A549 (cell line): ENCODE data around the gene TUBGCP5. TPM values are rescaled to one million over a fixed set of nuclear protein-coding genes. Genes with fewer than 3 reads are reported as not detected.

ENCODE experiments used
- ATAC-seq, 2 experiments: fragments of 200-7000 bp in 1 of 2; fragments of >200 bp in 1 of 2; cut with Nextera tagmentation in 1 of 2; cut with Tn5 transposase in 1 of 2; 3 replicates each; pipeline versions ENCODE4 v1.8.0 to v1.9.1; 2018 to 2020; ENCODE audit warnings: mild to moderate bottlenecking in 1 of 2, moderate library complexity in 1 of 2
- CTCF ChIA-PET: fragments of 300-600 bp; sonication (Branson Sonifier 250); formaldehyde crosslinking; extraction: SDS; loops from one replicate; lab custom pipeline; 2021; ENCODE audit warnings: antibody characterized with exemption, inconsistent platforms; lab: Yijun Ruan, JAX
- POLR2A ChIA-PET: fragments of 350-600 bp; formaldehyde crosslinking; extraction: SDS; loops from one replicate; lab custom pipeline; 2021; ENCODE audit warnings: antibody characterized with exemption, inconsistent platforms; lab: Yijun Ruan, JAX
- DNase-seq, 2 experiments: peaks; one replicate each; pipeline versions ENCODE4 v3.0.0 to v3.0.0-alpha.2; 2011 to 2016; ENCODE audit warnings: low read depth in 1 of 2, low spot score in 1 of 2
- FAIRE-seq: peaks from 2 replicates; lab custom pipeline; 2011; peaks lifted over from hg19 to GRCh38; lab: Jason Lieb, UNC
- H3K27ac ChIP-seq, 2 experiments: fragments of >200 bp; sonication (Bioruptor Twin); formaldehyde crosslinking; 3 replicates each; pipeline ENCODE4 v1.5.1; 2016 to 2017
- H3K4me1 ChIP-seq: fragments of >200 bp; sonication (Bioruptor Twin); formaldehyde crosslinking; 3 replicates; pipeline ENCODE4 v1.6.1; 2016
- H3K4me2 ChIP-seq: fragments of >200 bp; sonication (Bioruptor Twin); formaldehyde crosslinking; 3 replicates; pipeline ENCODE4 v1.6.1; 2016
- H3K4me3 ChIP-seq: fragments of >200 bp; sonication (Bioruptor Twin); formaldehyde crosslinking; 3 replicates; pipeline ENCODE4 v1.5.1; 2016
- H3K9me3 ChIP-seq: fragments of >200 bp; sonication (Bioruptor Twin); formaldehyde crosslinking; 3 replicates; pipeline ENCODE4 v1.6.1; 2016
- CBX8 ChIP-seq: fragments of 200-600 bp; sonication (generic); IDR thresholded peaks from 2 replicates; pipeline ENCODE4 v1.6.1; 2016
- CEBPB ChIP-seq, 2 experiments: fragments of >200 bp in 1 of 2; sonication (Bioruptor Twin) in 1 of 2; formaldehyde crosslinking in 1 of 2; IDR thresholded peaks; 2 replicates each; pipeline ENCODE4 v1.6.1; 2012 to 2016
- CHD2 ChIP-seq: fragments of 150-350 bp; IDR thresholded peaks from 2 replicates; pipeline ENCODE4 v1.6.1; 2014; ENCODE audit warnings: low read length; ENCODE audit not compliant: partially characterized antibody
- CHD4 ChIP-seq: fragments of 200-600 bp; sonication (generic); IDR thresholded peaks from 2 replicates; pipeline ENCODE4 v1.6.1; 2016; ENCODE audit warnings: antibody characterized with exemption, mild to moderate bottlenecking, borderline replicate concordance
- EHMT2 ChIP-seq: fragments of 200-600 bp; sonication (generic); IDR thresholded peaks from 2 replicates; pipeline ENCODE4 v1.6.1; 2016; ENCODE audit warnings: antibody characterized with exemption, low read depth, mild to moderate bottlenecking, moderate library complexity
- ESRRA ChIP-seq: fragments of 150-350 bp; IDR thresholded peaks from 2 replicates; pipeline ENCODE4 v1.6.1; 2014; ENCODE audit warnings: mild to moderate bottlenecking, low read length, borderline replicate concordance
- FOSB ChIP-seq: fragments of 250-450 bp; sonication (Bioruptor Pico); IDR thresholded peaks from 2 replicates; pipeline ENCODE4 v1.5.0; 2020; ENCODE audit warnings: mild to moderate bottlenecking, moderate library complexity
- FOSL2 ChIP-seq, 2 experiments: fragments of 450-650 bp in 1 of 2; fragments of >200 bp in 1 of 2; sonication (Bioruptor Twin) in 1 of 2; formaldehyde crosslinking; IDR thresholded peaks; 2 replicates each; pipeline versions ENCODE4 v1.5.0 to v1.6.1; 2016 to 2020; ENCODE audit warnings: mild to moderate bottlenecking in 1 of 2, moderate library complexity in 1 of 2
- FOXS1 ChIP-seq: fragments of 250-450 bp; sonication (Bioruptor Pico); IDR thresholded peaks from 2 replicates; pipeline ENCODE4 v1.5.0; 2020; ENCODE audit warnings: mild to moderate bottlenecking, moderate library complexity
- HOXA7 ChIP-seq: fragments of 250-450 bp; sonication (Bioruptor Pico); IDR thresholded peaks from 2 replicates; pipeline ENCODE4 v1.5.0; 2020; ENCODE audit warnings: mild to moderate bottlenecking, moderate library complexity
- HOXB13 ChIP-seq: fragments of 250-450 bp; sonication (Bioruptor Pico); IDR thresholded peaks from 2 replicates; pipeline ENCODE4 v1.5.0; 2020; ENCODE audit warnings: low read depth, mild to moderate bottlenecking, moderate library complexity
- HOXB5 ChIP-seq: fragments of 250-450 bp; sonication (Bioruptor Pico); IDR thresholded peaks from 2 replicates; pipeline ENCODE4 v1.5.0; 2020; ENCODE audit warnings: mild to moderate bottlenecking, moderate library complexity
- JUN ChIP-seq, 2 experiments: fragments of >200 bp; sonication (Bioruptor Twin); formaldehyde crosslinking; IDR thresholded peaks; 2 replicates in 1 of 2; 3 replicates in 1 of 2; pipeline ENCODE4 v1.6.1; 2016 to 2017
- MAZ ChIP-seq: fragments of 150-350 bp; IDR thresholded peaks from 2 replicates; pipeline ENCODE4 v1.6.1; 2014; ENCODE audit warnings: antibody characterized with exemption, low read depth, low read length, borderline replicate concordance
- PHF8 ChIP-seq: fragments of 200-600 bp; sonication (generic); IDR thresholded peaks from 2 replicates; pipeline ENCODE4 v1.6.1; 2016; ENCODE audit warnings: low read depth, mild to moderate bottlenecking, antibody characterized with exemption, moderate library complexity, borderline replicate concordance
- RAD21 ChIP-seq, 2 experiments: fragments of >200 bp in 1 of 2; sonication (Bioruptor Twin) in 1 of 2; formaldehyde crosslinking in 1 of 2; IDR thresholded peaks in 1 of 2; conservative IDR thresholded peaks in 1 of 2; 2 replicates in 1 of 2; 3 replicates in 1 of 2; pipeline ENCODE4 v1.6.1; 2012 to 2018; ENCODE audit warnings: inconsistent platforms in 1 of 2
- RCOR1 ChIP-seq: fragments of 150-350 bp; IDR thresholded peaks from 2 replicates; pipeline ENCODE4 v1.6.1; 2014; ENCODE audit warnings: antibody characterized with exemption, low read length, low read depth
- SREBF2 ChIP-seq: fragments of 450-650 bp; IDR thresholded peaks from 2 replicates; pipeline ENCODE4 v1.6.1; 2014; ENCODE audit warnings: mild to moderate bottlenecking, moderate library complexity
- TFCP2L1 ChIP-seq: fragments of 250-450 bp; sonication (Bioruptor Pico); IDR thresholded peaks from 2 replicates; pipeline ENCODE4 v1.5.0; 2021; ENCODE audit warnings: mild to moderate bottlenecking
- ZNF302 ChIP-seq: fragments of 250-450 bp; sonication (Bioruptor Pico); IDR thresholded peaks from 2 replicates; pipeline ENCODE4 v1.9.0; 2021; ENCODE audit warnings: inconsistent platforms, mild to moderate bottlenecking, moderate library complexity
- WGBS: methylation state at CpG from one replicate; pipeline ENCODE4 v1.1.6; 2017; ENCODE audit errors: missing lambda C conversion rate; 5-methylcytosine and 5-hydroxymethylcytosine counted together
- polyA plus RNA-seq, 4 experiments: library from polyadenylated mRNA; depleted of rRNA in 3 of 4; stranded (reverse); fragments of >200 nt; fragmentation: RNase III in 1 of 4; extraction: RNeasy Plus Mini Kit Qiagen cat#74134 plus additional on column Dnase treatment in 1 of 4; gene quantifications; 2 replicates in 3 of 4; 3 replicates in 1 of 4; pipeline ENCODE4 v1.2.3, GENCODE V29; 2011 to 2017
- TF ChIP-seq, protein P1 (sequence below): IDR thresholded peaks from 2 replicates; pipeline ENCODE4 v1.6.1; 2012; ENCODE audit warnings: low read depth, borderline replicate concordance
- TF ChIP-seq, protein P2 (sequence below): fragments of 200-600 bp; sonication (generic); IDR thresholded peaks from 2 replicates; pipeline ENCODE4 v1.6.1; 2016; ENCODE audit warnings: antibody characterized with exemption, mild to moderate bottlenecking, moderate library complexity
- TF ChIP-seq, protein P3 (sequence below): fragments of 150-350 bp; IDR thresholded peaks from 2 replicates; pipeline ENCODE4 v1.6.1; 2014; ENCODE audit warnings: low read depth, mild to moderate bottlenecking, low read length
- TF ChIP-seq, protein P4 (sequence below): fragments of >200 bp; sonication (Bioruptor Twin); formaldehyde crosslinking; IDR thresholded peaks from 3 replicates; pipeline ENCODE4 v1.5.1; 2016
- TF ChIP-seq, protein P5 (sequence below): fragments of >200 bp; sonication (Bioruptor Twin); formaldehyde crosslinking; IDR thresholded peaks from 2 replicates; pipeline ENCODE4 v1.6.1; 2016

The TUBGCP5 gene
- polyA plus RNA-seq, 2 of the 4 experiments (the other 2 are of a cell fraction): 26.3 to 41.0 TPM

DNA sequence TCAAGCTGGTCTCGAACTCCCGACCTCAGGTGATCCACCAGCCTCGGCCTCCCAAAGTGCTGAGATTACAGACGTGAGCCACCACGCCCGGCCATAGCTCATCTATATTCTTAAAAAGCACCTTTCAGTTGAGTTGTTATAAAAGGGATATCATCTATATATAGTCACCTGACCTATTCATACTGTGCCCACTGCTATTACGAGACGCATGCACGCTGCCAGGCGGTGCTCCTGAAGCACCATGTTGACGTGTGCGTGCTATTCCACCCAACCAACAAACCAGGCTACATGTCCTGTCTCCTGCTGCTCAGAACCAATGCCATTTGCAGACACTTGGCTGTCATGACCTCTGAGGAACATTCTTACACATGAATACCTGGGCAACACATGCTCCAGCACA, 76.8 kb downstream of the TUBGCP5 start:
- POLR2A ChIA-PET: interaction anchor here (0.6 kb wide), 1 partner anchor 37 kb away, joined by 3 read pairs; no protein-coding TSS in a partner anchor
- CTCF ChIA-PET: no interaction called here
- no peak for ATAC-seq
- no peak for TF ChIP-seq FOXS1 (CRISPR knock-in tag)
- TF ChIP-seq, protein P1, sequence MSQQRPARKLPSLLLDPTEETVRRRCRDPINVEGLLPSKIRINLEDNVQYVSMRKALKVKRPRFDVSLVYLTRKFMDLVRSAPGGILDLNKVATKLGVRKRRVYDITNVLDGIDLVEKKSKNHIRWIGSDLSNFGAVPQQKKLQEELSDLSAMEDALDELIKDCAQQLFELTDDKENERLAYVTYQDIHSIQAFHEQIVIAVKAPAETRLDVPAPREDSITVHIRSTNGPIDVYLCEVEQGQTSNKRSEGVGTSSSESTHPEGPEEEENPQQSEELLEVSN: no peak
- TF ChIP-seq, protein P2, sequence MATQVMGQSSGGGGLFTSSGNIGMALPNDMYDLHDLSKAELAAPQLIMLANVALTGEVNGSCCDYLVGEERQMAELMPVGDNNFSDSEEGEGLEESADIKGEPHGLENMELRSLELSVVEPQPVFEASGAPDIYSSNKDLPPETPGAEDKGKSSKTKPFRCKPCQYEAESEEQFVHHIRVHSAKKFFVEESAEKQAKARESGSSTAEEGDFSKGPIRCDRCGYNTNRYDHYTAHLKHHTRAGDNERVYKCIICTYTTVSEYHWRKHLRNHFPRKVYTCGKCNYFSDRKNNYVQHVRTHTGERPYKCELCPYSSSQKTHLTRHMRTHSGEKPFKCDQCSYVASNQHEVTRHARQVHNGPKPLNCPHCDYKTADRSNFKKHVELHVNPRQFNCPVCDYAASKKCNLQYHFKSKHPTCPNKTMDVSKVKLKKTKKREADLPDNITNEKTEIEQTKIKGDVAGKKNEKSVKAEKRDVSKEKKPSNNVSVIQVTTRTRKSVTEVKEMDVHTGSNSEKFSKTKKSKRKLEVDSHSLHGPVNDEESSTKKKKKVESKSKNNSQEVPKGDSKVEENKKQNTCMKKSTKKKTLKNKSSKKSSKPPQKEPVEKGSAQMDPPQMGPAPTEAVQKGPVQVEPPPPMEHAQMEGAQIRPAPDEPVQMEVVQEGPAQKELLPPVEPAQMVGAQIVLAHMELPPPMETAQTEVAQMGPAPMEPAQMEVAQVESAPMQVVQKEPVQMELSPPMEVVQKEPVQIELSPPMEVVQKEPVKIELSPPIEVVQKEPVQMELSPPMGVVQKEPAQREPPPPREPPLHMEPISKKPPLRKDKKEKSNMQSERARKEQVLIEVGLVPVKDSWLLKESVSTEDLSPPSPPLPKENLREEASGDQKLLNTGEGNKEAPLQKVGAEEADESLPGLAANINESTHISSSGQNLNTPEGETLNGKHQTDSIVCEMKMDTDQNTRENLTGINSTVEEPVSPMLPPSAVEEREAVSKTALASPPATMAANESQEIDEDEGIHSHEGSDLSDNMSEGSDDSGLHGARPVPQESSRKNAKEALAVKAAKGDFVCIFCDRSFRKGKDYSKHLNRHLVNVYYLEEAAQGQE: no peak
- no peak for TF ChIP-seq ZNF302 (CRISPR knock-in tag)
- no peak for TF ChIP-seq SREBF2
- TF ChIP-seq RAD21 (conservative IDR thresholded peaks at IDR 0.05 in 1 of 2, IDR thresholded peaks at IDR 0.05 in 1 of 2): no peak
- TF ChIP-seq CBX8: no peak
- TF ChIP-seq TFCP2L1 (CRISPR knock-in tag): no peak
- TF ChIP-seq CHD4: no peak
- no peak for TF ChIP-seq MAZ
- no peak for TF ChIP-seq CEBPB (IDR thresholded peaks at IDR 0.05)
- TF ChIP-seq, protein P3, sequence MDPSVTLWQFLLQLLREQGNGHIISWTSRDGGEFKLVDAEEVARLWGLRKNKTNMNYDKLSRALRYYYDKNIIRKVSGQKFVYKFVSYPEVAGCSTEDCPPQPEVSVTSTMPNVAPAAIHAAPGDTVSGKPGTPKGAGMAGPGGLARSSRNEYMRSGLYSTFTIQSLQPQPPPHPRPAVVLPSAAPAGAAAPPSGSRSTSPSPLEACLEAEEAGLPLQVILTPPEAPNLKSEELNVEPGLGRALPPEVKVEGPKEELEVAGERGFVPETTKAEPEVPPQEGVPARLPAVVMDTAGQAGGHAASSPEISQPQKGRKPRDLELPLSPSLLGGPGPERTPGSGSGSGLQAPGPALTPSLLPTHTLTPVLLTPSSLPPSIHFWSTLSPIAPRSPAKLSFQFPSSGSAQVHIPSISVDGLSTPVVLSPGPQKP: no peak
- TF ChIP-seq CHD2: no peak
- no peak for TF ChIP-seq HOXA7
- TF ChIP-seq JUN (IDR thresholded peaks at IDR 0.05): no peak
- TF ChIP-seq, all 56 proteins: peak for 0
- no peak overlapping the region for H3K4me3 ChIP-seq
- peaks cover 11% of the 10 kb centered on the region for H3K4me1 ChIP-seq
- no peak for FAIRE-seq
- H3K9me3 ChIP-seq: no peaks in the 10 kb centered on the region
- no peak overlapping the region for H3K27ac ChIP-seq
- WGBS: 97% methylated on average over 12 of the region's 12 CpGs
- DNase-seq: no peak
- no peak overlapping the region for H3K4me2 ChIP-seq

DNA sequence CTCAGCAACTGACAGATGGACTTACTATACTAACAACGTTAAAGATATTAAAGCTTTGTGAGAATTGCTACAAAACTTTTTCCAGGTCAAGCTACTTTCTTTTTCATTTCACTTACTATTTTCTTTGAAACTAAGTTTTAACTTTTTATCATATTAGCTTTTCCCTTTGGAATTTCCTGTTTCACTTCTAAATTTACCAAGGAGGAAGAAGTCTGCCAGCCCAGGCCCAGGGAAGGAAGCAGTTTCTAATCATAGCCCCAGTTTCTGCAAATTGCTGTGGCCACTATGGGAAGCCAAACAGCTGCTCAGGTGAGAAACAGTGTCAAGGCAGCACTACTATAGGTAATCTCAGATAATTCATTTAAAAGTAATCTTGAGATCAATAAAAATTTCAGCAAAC, 77.6 kb downstream of the TUBGCP5 start:
- no peaks in the 10 kb centered on the region for H3K9me3 ChIP-seq
- POLR2A ChIA-PET: no interaction called here
- H3K27ac ChIP-seq: no peak overlapping the region
- H3K4me3 ChIP-seq: no peak overlapping the region
- ATAC-seq (no peak), DNase-seq (no peak)
- peaks cover 9% of the 10 kb centered on the region; the same call in 2 of the 3 replicates for H3K4me1 ChIP-seq
- WGBS: 46% methylated on average over 1 of the region's 1 CpG
- no peak for TF ChIP-seq EHMT2
- TF ChIP-seq HOXB5 (CRISPR knock-in tag): no peak
- no peak for TF ChIP-seq ESRRA
- TF ChIP-seq, protein P4, sequence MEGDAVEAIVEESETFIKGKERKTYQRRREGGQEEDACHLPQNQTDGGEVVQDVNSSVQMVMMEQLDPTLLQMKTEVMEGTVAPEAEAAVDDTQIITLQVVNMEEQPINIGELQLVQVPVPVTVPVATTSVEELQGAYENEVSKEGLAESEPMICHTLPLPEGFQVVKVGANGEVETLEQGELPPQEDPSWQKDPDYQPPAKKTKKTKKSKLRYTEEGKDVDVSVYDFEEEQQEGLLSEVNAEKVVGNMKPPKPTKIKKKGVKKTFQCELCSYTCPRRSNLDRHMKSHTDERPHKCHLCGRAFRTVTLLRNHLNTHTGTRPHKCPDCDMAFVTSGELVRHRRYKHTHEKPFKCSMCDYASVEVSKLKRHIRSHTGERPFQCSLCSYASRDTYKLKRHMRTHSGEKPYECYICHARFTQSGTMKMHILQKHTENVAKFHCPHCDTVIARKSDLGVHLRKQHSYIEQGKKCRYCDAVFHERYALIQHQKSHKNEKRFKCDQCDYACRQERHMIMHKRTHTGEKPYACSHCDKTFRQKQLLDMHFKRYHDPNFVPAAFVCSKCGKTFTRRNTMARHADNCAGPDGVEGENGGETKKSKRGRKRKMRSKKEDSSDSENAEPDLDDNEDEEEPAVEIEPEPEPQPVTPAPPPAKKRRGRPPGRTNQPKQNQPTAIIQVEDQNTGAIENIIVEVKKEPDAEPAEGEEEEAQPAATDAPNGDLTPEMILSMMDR: no peak
- TF ChIP-seq HOXB13: no peak
- TF ChIP-seq, protein P5, sequence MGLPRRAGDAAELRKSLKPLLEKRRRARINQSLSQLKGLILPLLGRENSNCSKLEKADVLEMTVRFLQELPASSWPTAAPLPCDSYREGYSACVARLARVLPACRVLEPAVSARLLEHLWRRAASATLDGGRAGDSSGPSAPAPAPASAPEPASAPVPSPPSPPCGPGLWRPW: no peak
- TF ChIP-seq SREBF2: no peak
- TF ChIP-seq PHF8: no peak
- TF ChIP-seq FOSB (CRISPR knock-in tag): no peak
- no peak for TF ChIP-seq FOSL2 (IDR thresholded peaks at IDR 0.05)
- no peak for TF ChIP-seq FOSL2 (CRISPR knock-in tag; IDR thresholded peaks at IDR 0.05)
- TF ChIP-seq ZNF302 (CRISPR knock-in tag): no peak
- TF ChIP-seq CHD2: no peak
- no peak for TF ChIP-seq RCOR1
- TF ChIP-seq, all 56 proteins: peak for 0
- H3K4me2 ChIP-seq: no peak overlapping the region
- CTCF ChIA-PET: interaction anchor here (2.0 to 2.4 kb wide), 2 partner anchors 12 to 75 kb away, joined by 4 to 7 read pairs; no protein-coding TSS in a partner anchor
- FAIRE-seq: no peak
